GM21576 (cell line): ENCODE data around the gene KCNN3.

ENCODE experiments used
- ATAC-seq: cut with Tn5 transposase; IDR thresholded peaks from one replicate; pipeline ENCODE4 v1.9.1; 2021; ENCODE audit warnings: mild to moderate bottlenecking, moderate library complexity; ENCODE audit not compliant: unreplicated experiment

Gene KCNN3

GRCh38 chr1:154881820-154882535, 11.9 kb upstream of the KCNN3 start:
- no peak for ATAC-seq

GRCh38 chr1:154880671-154881070, 10.6 kb upstream of the KCNN3 start:
- no peak for ATAC-seq

DNA sequence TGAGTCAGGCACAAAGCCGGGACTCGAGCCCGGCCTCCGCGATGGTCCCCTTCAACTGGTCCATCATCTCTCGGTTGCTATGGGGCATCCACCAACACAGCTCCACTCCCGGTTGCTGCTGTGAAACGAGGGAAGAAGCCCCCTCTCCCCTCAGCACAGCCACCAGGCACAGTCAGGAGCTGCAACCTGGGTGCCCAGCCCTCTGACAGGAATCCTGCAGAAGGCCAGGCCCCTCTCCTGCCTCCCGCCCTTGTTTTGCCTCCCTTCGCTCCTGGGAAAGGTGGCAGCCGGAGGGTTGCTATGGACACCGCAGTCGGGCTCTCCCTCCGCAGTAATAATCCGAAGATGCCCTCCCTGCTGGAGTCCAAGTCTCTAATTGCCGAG, 8.9 kb upstream of the KCNN3 start:
- no peak for ATAC-seq

DNA sequence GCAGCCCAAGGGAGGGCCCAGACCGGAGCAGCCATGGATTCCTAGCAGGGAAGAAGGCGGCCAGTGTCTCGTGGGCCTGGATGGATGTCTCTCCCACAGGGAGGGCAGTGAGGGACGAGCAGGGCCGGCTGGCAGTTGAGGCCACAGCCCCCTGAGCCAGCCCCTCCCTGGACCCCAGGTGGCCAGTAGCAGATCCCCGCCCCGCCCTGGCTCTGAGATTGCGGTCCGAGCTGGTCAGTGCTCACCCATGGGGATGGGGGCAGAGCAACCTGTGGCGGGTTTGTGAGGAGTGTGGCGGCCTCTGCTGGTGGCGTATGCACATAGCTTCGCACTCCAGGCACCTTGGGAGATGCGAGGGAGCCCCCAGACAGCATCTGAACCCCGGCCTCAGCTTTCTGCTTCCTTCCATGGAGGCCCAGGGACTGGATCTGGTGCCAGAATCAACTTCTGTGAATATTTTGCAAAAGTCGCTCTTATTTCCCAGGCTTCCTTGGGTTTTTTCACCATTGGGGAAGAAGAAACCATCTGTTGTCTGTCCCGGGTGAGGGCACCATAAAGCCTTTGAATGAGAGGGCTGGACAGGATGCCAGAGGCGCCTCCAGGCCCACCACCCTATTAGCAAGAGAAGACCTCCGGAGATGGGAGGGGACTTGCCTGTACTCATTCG, 8.4 kb upstream of the KCNN3 start:
- no peak for ATAC-seq

GRCh38 chr1:154877370-154877974, 7.4 kb upstream of the KCNN3 start:
- no peak for ATAC-seq

- ATAC-seq, result no peak
These were observed 6.8 kb upstream of the KCNN3 start for GRCh38 chr1:154876842-154877369.

- no peak for ATAC-seq
These were observed 4.4 kb upstream of the KCNN3 start for GRCh38 chr1:154874465-154874864.

DNA sequence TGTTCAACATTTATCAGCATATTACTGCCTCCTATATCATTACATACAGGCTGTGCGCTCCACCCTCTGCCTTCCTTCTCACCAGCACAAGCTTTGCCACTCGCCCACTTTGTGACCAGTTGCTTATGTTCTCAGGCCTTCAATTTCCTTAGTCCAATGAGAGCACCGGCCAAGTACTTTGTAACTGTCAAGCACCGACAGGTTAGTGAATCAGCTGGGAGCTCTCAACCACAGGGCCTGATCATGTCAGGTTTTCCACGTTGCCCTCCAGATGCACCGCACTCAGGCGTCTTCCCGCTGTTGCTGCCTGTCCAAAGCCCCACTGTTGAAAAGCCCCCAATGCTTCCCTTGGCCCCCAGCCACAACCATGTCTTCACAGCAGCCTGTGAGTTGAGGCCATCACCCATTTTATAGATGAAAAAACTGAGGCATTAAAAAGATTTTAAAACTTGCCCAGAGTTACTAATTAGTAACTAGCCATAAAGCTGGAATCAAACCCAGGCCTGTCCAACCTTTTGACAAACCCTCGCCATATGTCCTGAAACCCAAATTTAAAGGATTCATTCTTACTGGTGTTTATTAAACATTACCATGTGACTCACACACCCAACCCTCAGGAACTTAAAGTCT, 3.4 kb upstream of the KCNN3 start:
- ATAC-seq, result no peak

- ATAC-seq, result no peak
These were observed 1.3 kb upstream of the KCNN3 start for GRCh38 chr1:154871374-154871773.

- no peak for ATAC-seq
These were observed 653 bp upstream of the KCNN3 start for GRCh38 chr1:154870734-154871133.

- no peak for ATAC-seq
These were observed 548 bp downstream of the KCNN3 start for GRCh38 chr1:154869351-154870114.

GRCh38 chr1:154867841-154868605, 2.1 kb downstream of the KCNN3 start:
- no peak for ATAC-seq

DNA sequence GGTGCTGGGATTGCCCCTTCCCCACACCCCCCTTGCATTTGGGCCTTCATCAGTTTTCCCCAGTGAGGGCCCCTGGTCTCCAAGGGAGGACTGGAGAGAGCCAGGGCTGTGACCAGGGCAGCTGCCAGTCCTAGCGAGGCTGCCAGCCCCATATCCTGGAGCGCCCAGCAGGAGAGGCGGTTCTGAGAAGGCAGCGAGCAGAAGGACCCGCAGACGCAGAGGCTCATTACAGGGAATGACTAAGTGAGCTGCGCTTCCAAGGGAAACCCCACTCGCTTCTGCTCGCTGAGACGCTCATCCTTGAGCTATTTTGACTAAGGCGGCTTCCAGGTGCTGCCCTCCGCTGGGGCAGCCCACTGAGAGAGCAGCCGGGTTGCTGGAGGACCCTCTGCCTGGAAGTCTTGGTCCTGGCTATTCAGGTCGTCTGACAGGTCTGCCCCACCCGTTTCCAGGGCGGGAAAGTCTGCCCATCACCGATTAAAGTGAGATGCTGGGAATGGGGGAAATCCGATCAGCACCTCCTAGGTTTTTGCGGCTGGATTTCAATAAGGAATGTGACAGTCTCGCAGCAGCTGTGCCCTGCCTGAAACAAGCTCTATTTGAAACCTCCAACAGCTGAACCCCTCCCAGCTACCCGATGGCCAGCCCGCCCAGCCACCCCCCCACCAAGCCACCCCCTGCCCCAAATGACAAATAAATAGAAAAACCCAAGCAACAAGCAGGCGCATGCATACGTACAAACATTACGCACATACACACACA, 2.8 kb downstream of the KCNN3 start:
- ATAC-seq, result no peak

GRCh38 chr1:154866257-154867063, 3.6 kb downstream of the KCNN3 start:
- no peak for ATAC-seq

- ATAC-seq, result no peak
These were observed 4.4 kb downstream of the KCNN3 start for GRCh38 chr1:154865442-154866256.

DNA sequence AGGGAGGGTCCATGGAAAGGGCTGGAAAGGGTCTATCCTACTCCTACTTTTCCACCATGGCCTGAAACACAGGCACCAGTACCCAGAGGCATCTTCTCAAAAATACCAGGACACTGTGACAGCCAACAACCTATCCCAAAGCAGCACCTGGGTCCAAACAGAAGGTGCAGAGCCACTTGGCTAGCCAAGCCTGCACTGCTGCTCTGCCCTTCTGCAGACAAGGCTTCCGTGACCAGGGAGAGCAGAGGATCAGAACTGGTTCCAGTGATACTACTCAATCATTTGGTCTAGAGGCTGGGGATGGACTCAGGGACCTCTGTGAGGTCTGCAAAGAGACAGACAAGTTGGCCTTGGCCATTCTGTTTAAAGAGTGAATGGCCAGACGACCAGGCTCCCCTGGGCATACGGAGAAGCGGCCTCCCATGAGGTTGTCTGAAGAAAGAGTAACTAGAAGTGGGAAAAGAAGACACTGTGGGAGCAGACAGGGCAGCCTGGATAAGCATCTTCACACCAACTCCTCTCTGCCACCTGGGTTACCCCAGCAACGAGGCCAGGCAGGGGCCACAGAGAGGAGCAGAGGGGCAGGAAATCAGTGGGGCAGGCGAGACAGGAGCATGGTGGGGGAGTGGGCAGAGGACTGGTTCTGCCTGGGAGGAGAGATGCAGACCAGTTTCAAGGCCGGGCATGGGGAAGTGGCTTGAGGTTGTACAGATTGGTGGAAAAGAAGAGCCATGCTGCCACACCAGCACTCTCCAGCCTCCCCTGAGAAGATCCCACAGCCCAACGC, 5.7 kb downstream of the KCNN3 start:
- no peak for ATAC-seq
